WTC11 (cell line): Measurements from ENCODE around the gene KCTD11. TPM values are rescaled to one million over a fixed set of nuclear protein-coding genes. Genes with fewer than 3 reads are reported as not detected.

ENCODE experiments used
- ATAC-seq: fragments of 200-7000 bp; cut with Tn5 transposase; 2 replicates; pipeline ENCODE4 v1.10.0; 2021; ENCODE audit warnings: mild to moderate bottlenecking, moderate library complexity
- CTCF ChIA-PET: fragments of 300-600 bp; sonication (Branson Sonifier 250); formaldehyde crosslinking; loops from one replicate; lab custom pipeline; 2021; ENCODE audit warnings: antibody characterized with exemption; lab: Charles Lee
- POLR2A ChIA-PET: fragments of 350-600 bp; sonication (Branson Sonifier 250); formaldehyde crosslinking; loops from one replicate; lab custom pipeline; 2021; ENCODE audit warnings: antibody characterized with exemption; lab: Charles Lee
- DNase-seq: peaks from one replicate; pipeline ENCODE4 v3.0.0; 2021; ENCODE audit warnings: low spot score
- H3K27ac Mint-ChIP-seq: 2 replicates; pipeline ENCODE4 v1.8.0; 2021; ENCODE audit warnings: mixed read lengths
- H3K27me3 Mint-ChIP-seq: 2 replicates; pipeline ENCODE4 v1.8.0; 2021; ENCODE audit warnings: low read depth, mild to moderate bottlenecking, moderate library complexity, mixed read lengths
- H3K36me3 Mint-ChIP-seq: 2 replicates; pipeline ENCODE4 v1.8.0; 2021; ENCODE audit warnings: mixed read lengths
- H3K4me1 Mint-ChIP-seq: 2 replicates; pipeline ENCODE4 v1.8.0; 2022; ENCODE audit warnings: mixed read lengths
- H3K4me3 Mint-ChIP-seq: 2 replicates; pipeline ENCODE4 v1.8.0; 2021; ENCODE audit warnings: mild to moderate bottlenecking, moderate library complexity, mixed read lengths
- H3K9me3 Mint-ChIP-seq: 2 replicates; pipeline ENCODE4 v1.8.0; 2021; ENCODE audit warnings: mixed read lengths
- ATF1 ChIP-seq: sonication (generic); formaldehyde crosslinking; IDR thresholded peaks from 2 replicates; pipeline ENCODE4 v1.8.1; 2023; ENCODE audit warnings: mild to moderate bottlenecking, moderate library complexity, missing genetic modification reagents
- HMGA2 ChIP-seq: fragments of 250-450 bp; sonication (Bioruptor Pico); IDR thresholded peaks from 2 replicates; pipeline ENCODE4 v1.4.0; 2021; ENCODE audit warnings: mild to moderate bottlenecking, moderate library complexity
- NFYB ChIP-seq: sonication (generic); formaldehyde crosslinking; conservative IDR thresholded peaks from 2 replicates; pipeline ENCODE4 v1.8.0; 2022; ENCODE audit warnings: low read depth, missing genetic modification reagents
- NR1H2 ChIP-seq: sonication (generic); formaldehyde crosslinking; IDR thresholded peaks from 2 replicates; pipeline ENCODE4 v1.9.0; 2021; ENCODE audit warnings: mild to moderate bottlenecking, moderate library complexity, missing genetic modification reagents
- OVOL2 ChIP-seq: fragments of 250-450 bp; sonication (Bioruptor Pico); IDR thresholded peaks from 2 replicates; pipeline ENCODE4 v1.9.0; 2021; ENCODE audit warnings: mild to moderate bottlenecking, borderline replicate concordance
- RELA ChIP-seq: sonication (generic); formaldehyde crosslinking; IDR thresholded peaks from 2 replicates; pipeline ENCODE4 v1.8.1; 2022; ENCODE audit warnings: missing genetic modification reagents, mild to moderate bottlenecking, borderline replicate concordance
- SMAD3 ChIP-seq: sonication (generic); formaldehyde crosslinking; IDR thresholded peaks from 2 replicates; pipeline ENCODE4 v1.8.0; 2022; ENCODE audit warnings: missing genetic modification reagents, mild to moderate bottlenecking, borderline replicate concordance
- SMAD4 ChIP-seq: sonication (generic); formaldehyde crosslinking; IDR thresholded peaks from 2 replicates; pipeline ENCODE4 v1.8.0; 2022; ENCODE audit warnings: mild to moderate bottlenecking, missing genetic modification reagents
- SP1 ChIP-seq: sonication (generic); formaldehyde crosslinking; conservative IDR thresholded peaks from 2 replicates; pipeline ENCODE4 v1.8.1; 2022; ENCODE audit warnings: missing genetic modification reagents
- TEAD1 ChIP-seq: sonication (generic); formaldehyde crosslinking; IDR thresholded peaks from 2 replicates; pipeline ENCODE4 v1.8.0; 2022; ENCODE audit warnings: mild to moderate bottlenecking, missing genetic modification reagents
- ZNF416 ChIP-seq: fragments of 250-450 bp; sonication (Bioruptor Pico); IDR thresholded peaks from 2 replicates; pipeline ENCODE4 v1.9.0; 2021; ENCODE audit warnings: mild to moderate bottlenecking, inconsistent platforms
- ZNF423 ChIP-seq: fragments of 250-450 bp; sonication (Bioruptor Pico); IDR thresholded peaks from 2 replicates; pipeline ENCODE4 v2.1.2; 2022; ENCODE audit warnings: mild to moderate bottlenecking, moderate library complexity
- total RNA-seq: library from RNA; stranded (reverse); gene quantifications from 3 replicates; pipeline ENCODE4 v1.2.3, GENCODE V29; 2021
- TF ChIP-seq, protein P1 (sequence below): sonication (generic); formaldehyde crosslinking; IDR thresholded peaks from 2 replicates; pipeline ENCODE4 v1.8.1; 2023; ENCODE audit warnings: mild to moderate bottlenecking, missing genetic modification reagents
- TF ChIP-seq, protein P2 (sequence below): sonication (generic); formaldehyde crosslinking; IDR thresholded peaks from 2 replicates; pipeline ENCODE4 v1.8.0; 2023; ENCODE audit warnings: missing genetic modification reagents, mild to moderate bottlenecking, borderline replicate concordance
- TF ChIP-seq, protein P3 (sequence below): sonication (generic); formaldehyde crosslinking; IDR thresholded peaks from 2 replicates; pipeline ENCODE4 v1.8.0; 2023; ENCODE audit warnings: missing genetic modification reagents
- TF ChIP-seq, protein P4 (sequence below): sonication (generic); formaldehyde crosslinking; IDR thresholded peaks from 2 replicates; pipeline ENCODE4 v1.8.1; 2022; ENCODE audit warnings: missing genetic modification reagents, borderline replicate concordance
- TF ChIP-seq, protein P5 (sequence below): fragments of 250-450 bp; sonication (Bioruptor Pico); IDR thresholded peaks from 2 replicates; pipeline ENCODE4 v1.8.0; 2021; ENCODE audit warnings: mild to moderate bottlenecking
- TF ChIP-seq, protein P6 (sequence below): sonication (generic); formaldehyde crosslinking; IDR thresholded peaks from 2 replicates; pipeline ENCODE4 v1.8.0; 2022; ENCODE audit warnings: mild to moderate bottlenecking, missing genetic modification reagents
- TF ChIP-seq, protein P7 (sequence below): fragments of 250-450 bp; sonication (Bioruptor Pico); IDR thresholded peaks from 2 replicates; pipeline ENCODE4 v2.1.2; 2022; ENCODE audit warnings: mild to moderate bottlenecking, moderate library complexity
- TF ChIP-seq, protein P8 (sequence below): fragments of 250-450 bp; sonication (Bioruptor Pico); IDR thresholded peaks from 2 replicates; pipeline ENCODE4 v1.9.0; 2021; ENCODE audit warnings: mild to moderate bottlenecking

KCTD11 gene
- total RNA-seq, 1 experiment from 2014 or later: 8.1 TPM

DNA sequence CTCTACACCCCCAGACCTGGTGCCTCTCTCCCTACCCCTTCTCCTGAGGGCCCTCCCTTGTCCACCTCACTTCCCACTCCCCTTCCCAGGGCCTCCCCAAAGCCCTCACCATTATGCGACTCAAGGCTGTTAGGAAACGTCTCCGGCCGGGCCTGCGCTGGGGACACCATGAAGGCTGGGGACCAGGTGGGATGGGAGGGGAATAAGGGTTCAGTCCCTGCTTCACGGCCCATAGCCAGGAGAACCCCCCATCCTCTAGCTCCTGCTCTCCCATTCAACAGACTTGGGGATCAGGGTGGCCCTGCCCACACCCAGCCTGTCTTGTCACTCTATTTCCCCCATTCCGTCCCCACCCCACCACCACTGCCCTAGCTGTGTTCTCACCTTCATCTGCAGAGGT, 24.9 kb upstream of the KCTD11 start:
- no peak overlapping the region for H3K4me3 Mint-ChIP-seq
- CTCF ChIA-PET: interaction anchor here (0.7 to 2.3 kb wide), 2 partner anchors 17 to 47 kb away, joined by 4 to 6 read pairs; no protein-coding TSS in a partner anchor
- ATAC-seq: no peak

More for the DNA sequence above, 24.9 kb upstream of the KCTD11 start:
- Mint-ChIP-seq H3K27ac (no peak overlapping the region), H3K27me3 (no peaks in the 10 kb centered on the region), H3K4me1 (peaks cover 16% of the 10 kb centered on the region), H3K36me3 (peaks cover 27% of the 10 kb centered on the region), H3K9me3 (no peaks in the 10 kb centered on the region)
- TF ChIP-seq, protein P1, sequence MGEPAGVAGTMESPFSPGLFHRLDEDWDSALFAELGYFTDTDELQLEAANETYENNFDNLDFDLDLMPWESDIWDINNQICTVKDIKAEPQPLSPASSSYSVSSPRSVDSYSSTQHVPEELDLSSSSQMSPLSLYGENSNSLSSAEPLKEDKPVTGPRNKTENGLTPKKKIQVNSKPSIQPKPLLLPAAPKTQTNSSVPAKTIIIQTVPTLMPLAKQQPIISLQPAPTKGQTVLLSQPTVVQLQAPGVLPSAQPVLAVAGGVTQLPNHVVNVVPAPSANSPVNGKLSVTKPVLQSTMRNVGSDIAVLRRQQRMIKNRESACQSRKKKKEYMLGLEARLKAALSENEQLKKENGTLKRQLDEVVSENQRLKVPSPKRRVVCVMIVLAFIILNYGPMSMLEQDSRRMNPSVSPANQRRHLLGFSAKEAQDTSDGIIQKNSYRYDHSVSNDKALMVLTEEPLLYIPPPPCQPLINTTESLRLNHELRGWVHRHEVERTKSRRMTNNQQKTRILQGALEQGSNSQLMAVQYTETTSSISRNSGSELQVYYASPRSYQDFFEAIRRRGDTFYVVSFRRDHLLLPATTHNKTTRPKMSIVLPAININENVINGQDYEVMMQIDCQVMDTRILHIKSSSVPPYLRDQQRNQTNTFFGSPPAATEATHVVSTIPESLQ (CRISPR knock-in tag): no peak
- no peak for TF ChIP-seq NR1H2 (CRISPR knock-in tag)
- TF ChIP-seq, protein P2, sequence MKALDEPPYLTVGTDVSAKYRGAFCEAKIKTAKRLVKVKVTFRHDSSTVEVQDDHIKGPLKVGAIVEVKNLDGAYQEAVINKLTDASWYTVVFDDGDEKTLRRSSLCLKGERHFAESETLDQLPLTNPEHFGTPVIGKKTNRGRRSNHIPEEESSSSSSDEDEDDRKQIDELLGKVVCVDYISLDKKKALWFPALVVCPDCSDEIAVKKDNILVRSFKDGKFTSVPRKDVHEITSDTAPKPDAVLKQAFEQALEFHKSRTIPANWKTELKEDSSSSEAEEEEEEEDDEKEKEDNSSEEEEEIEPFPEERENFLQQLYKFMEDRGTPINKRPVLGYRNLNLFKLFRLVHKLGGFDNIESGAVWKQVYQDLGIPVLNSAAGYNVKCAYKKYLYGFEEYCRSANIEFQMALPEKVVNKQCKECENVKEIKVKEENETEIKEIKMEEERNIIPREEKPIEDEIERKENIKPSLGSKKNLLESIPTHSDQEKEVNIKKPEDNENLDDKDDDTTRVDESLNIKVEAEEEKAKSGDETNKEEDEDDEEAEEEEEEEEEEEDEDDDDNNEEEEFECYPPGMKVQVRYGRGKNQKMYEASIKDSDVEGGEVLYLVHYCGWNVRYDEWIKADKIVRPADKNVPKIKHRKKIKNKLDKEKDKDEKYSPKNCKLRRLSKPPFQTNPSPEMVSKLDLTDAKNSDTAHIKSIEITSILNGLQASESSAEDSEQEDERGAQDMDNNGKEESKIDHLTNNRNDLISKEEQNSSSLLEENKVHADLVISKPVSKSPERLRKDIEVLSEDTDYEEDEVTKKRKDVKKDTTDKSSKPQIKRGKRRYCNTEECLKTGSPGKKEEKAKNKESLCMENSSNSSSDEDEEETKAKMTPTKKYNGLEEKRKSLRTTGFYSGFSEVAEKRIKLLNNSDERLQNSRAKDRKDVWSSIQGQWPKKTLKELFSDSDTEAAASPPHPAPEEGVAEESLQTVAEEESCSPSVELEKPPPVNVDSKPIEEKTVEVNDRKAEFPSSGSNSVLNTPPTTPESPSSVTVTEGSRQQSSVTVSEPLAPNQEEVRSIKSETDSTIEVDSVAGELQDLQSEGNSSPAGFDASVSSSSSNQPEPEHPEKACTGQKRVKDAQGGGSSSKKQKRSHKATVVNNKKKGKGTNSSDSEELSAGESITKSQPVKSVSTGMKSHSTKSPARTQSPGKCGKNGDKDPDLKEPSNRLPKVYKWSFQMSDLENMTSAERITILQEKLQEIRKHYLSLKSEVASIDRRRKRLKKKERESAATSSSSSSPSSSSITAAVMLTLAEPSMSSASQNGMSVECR (CRISPR knock-in tag): no peak
- TF ChIP-seq NFYB (CRISPR knock-in tag): no peak
- TF ChIP-seq, protein P3, sequence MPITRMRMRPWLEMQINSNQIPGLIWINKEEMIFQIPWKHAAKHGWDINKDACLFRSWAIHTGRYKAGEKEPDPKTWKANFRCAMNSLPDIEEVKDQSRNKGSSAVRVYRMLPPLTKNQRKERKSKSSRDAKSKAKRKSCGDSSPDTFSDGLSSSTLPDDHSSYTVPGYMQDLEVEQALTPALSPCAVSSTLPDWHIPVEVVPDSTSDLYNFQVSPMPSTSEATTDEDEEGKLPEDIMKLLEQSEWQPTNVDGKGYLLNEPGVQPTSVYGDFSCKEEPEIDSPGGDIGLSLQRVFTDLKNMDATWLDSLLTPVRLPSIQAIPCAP (CRISPR knock-in tag): no peak
- TF ChIP-seq, protein P4, sequence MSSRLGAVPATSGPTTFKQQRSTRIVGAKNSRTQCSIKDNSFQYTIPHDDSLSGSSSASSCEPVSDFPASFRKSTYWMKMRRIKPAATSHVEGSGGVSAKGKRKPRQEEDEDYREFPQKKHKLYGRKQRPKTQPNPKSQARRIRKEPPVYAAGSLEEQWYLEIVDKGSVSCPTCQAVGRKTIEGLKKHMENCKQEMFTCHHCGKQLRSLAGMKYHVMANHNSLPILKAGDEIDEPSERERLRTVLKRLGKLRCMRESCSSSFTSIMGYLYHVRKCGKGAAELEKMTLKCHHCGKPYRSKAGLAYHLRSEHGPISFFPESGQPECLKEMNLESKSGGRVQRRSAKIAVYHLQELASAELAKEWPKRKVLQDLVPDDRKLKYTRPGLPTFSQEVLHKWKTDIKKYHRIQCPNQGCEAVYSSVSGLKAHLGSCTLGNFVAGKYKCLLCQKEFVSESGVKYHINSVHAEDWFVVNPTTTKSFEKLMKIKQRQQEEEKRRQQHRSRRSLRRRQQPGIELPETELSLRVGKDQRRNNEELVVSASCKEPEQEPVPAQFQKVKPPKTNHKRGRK (CRISPR knock-in tag): no peak
- TF ChIP-seq, protein P5, sequence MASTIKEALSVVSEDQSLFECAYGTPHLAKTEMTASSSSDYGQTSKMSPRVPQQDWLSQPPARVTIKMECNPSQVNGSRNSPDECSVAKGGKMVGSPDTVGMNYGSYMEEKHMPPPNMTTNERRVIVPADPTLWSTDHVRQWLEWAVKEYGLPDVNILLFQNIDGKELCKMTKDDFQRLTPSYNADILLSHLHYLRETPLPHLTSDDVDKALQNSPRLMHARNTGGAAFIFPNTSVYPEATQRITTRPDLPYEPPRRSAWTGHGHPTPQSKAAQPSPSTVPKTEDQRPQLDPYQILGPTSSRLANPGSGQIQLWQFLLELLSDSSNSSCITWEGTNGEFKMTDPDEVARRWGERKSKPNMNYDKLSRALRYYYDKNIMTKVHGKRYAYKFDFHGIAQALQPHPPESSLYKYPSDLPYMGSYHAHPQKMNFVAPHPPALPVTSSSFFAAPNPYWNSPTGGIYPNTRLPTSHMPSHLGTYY (CRISPR knock-in tag): no peak
- TF ChIP-seq ZNF416 (CRISPR knock-in tag): no peak
- TF ChIP-seq SMAD3 (CRISPR knock-in tag): no peak
- no peak for TF ChIP-seq RELA (CRISPR knock-in tag)
- no peak for TF ChIP-seq ATF1 (CRISPR knock-in tag)
- TF ChIP-seq, protein P6, sequence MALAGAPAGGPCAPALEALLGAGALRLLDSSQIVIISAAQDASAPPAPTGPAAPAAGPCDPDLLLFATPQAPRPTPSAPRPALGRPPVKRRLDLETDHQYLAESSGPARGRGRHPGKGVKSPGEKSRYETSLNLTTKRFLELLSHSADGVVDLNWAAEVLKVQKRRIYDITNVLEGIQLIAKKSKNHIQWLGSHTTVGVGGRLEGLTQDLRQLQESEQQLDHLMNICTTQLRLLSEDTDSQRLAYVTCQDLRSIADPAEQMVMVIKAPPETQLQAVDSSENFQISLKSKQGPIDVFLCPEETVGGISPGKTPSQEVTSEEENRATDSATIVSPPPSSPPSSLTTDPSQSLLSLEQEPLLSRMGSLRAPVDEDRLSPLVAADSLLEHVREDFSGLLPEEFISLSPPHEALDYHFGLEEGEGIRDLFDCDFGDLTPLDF: no peak
- no peak for TF ChIP-seq SP1 (CRISPR knock-in tag)
- TF ChIP-seq SMAD4 (CRISPR knock-in tag): no peak
- no peak for TF ChIP-seq OVOL2 (CRISPR knock-in tag)
- TF ChIP-seq, protein P7, sequence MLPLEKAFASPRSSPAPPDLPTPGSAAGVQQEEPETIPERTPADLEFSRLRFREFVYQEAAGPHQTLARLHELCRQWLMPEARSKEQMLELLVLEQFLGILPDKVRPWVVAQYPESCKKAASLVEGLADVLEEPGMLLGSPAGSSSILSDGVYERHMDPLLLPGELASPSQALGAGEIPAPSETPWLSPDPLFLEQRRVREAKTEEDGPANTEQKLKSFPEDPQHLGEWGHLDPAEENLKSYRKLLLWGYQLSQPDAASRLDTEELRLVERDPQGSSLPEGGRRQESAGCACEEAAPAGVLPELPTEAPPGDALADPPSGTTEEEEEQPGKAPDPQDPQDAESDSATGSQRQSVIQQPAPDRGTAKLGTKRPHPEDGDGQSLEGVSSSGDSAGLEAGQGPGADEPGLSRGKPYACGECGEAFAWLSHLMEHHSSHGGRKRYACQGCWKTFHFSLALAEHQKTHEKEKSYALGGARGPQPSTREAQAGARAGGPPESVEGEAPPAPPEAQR: no peak
- TF ChIP-seq ZNF423 (CRISPR knock-in tag): no peak
- TF ChIP-seq, protein P8, sequence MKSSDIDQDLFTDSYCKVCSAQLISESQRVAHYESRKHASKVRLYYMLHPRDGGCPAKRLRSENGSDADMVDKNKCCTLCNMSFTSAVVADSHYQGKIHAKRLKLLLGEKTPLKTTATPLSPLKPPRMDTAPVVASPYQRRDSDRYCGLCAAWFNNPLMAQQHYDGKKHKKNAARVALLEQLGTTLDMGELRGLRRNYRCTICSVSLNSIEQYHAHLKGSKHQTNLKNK (CRISPR knock-in tag): no peak
- no peak for TF ChIP-seq HMGA2
- TF ChIP-seq TEAD1: no peak
- POLR2A ChIA-PET: no interaction called here
- no peak for DNase-seq
